ENCODE measurements around the gene SLC7A6OS.

Gene SLC7A6OS

DNA sequence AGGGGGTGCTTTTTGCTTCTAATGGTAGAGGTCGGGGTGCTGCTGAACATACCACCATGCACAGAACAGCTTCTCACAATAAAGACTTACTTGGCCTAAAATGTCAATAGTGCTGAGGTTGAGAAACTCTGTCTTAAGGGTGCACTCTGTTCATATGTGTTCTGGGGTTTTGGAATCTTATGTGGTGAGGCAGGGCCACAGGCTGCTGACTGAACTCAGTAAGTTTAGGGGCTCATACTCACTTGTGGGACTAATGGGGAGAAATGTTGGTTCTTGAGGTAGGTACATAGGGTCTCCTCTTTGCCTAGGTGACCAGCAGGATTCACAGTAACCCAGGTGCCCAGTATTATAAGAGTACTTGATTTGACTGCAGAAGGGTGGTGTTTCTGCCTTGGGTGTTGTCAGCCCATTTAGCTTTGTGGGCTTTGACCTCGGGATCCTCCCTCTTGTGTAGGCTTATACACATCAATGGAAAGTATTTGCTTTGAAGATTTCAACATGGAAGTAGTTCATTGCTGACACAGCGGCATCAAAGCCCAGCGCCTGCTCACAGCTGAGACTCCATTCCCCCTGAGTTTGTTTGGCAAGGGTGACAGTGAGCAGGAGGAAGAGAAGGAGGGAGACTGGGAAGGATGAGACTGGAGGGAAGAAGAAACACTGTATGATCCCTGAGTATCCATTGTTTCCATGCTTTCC, 29.2 kb downstream of the SLC7A6OS start:
- Histone ChIP-seq H3K27me3 (ENCODE audit: insufficient read depth, low read depth) (no peaks in the 10 kb centered on the region), H3K4me3 (IDR thresholded peaks at IDR 0.05; ENCODE audit: insufficient read depth, low read depth, low read length) (no peak overlapping the region), H3K9ac (no peak overlapping the region), H3K4me2 (no peak overlapping the region; the same call in 1 of the 2 replicates), H3K36me3 (ENCODE audit: insufficient read depth) (no peaks in the 10 kb centered on the region), H3K79me2 (ENCODE audit: insufficient read depth, low read depth) (peaks cover 24% of the 10 kb centered on the region; the same call in 1 of the 2 replicates), H3K4me1 (ENCODE audit: low read depth, poor library complexity, severe bottlenecking) (peaks cover 56% of the 10 kb centered on the region), H3K27ac (no peak overlapping the region), H2AFZ (ENCODE audit: low read depth) (no peak overlapping the region), H4K20me1 (ENCODE audit: insufficient read depth) (peaks cover 4% of the 10 kb centered on the region; the same call in 1 of the 2 replicates)
- TF ChIP-seq, protein P1, sequence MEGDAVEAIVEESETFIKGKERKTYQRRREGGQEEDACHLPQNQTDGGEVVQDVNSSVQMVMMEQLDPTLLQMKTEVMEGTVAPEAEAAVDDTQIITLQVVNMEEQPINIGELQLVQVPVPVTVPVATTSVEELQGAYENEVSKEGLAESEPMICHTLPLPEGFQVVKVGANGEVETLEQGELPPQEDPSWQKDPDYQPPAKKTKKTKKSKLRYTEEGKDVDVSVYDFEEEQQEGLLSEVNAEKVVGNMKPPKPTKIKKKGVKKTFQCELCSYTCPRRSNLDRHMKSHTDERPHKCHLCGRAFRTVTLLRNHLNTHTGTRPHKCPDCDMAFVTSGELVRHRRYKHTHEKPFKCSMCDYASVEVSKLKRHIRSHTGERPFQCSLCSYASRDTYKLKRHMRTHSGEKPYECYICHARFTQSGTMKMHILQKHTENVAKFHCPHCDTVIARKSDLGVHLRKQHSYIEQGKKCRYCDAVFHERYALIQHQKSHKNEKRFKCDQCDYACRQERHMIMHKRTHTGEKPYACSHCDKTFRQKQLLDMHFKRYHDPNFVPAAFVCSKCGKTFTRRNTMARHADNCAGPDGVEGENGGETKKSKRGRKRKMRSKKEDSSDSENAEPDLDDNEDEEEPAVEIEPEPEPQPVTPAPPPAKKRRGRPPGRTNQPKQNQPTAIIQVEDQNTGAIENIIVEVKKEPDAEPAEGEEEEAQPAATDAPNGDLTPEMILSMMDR (conservative IDR thresholded peaks at IDR 0.05; ENCODE audit: low read depth, low read length): no peak

DNA sequence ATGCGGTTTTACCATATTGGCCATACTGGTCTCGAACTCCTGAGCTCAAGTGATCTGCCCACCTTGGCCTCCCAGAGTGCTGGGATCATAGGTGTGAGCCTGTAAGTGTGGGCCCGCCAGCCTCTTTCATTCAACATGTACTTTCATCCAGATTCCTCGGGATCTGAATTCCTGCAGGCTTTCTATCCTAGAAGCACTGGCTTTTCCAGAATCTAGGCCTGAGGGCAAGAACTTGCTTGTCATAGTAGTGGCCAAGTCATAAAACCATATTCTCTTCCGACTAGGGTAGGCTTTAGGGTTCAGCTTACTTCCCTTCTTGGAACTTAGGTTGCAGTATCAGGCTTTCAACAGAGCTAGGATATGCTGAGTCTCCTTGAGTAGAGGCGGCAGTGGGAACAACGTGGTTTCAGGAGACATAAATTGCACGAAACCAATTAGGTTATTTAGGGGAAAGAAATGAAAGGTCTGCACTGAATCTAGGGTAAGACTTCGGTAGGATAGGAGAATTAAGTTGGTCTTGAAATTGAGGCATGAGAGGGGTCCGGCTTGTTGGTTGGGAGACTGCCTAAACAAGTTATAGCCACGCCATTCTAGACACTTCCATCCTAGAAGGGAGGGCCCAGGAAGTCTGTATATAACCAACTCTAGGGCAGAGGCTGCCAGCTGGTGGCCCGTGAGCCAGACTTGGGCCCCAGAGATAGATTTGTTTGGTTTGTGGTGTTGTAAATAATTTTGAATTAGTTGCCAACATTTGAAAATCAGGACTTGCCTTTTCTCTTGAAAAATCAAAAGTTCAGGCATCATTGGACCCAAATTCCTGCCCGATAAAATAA, 30.8 kb downstream of the SLC7A6OS start:
- Histone ChIP-seq H3K9ac (no peak overlapping the region), H3K27ac (no peak overlapping the region), H3K4me2 (no peak overlapping the region), H2AFZ (ENCODE audit: low read depth) (no peak overlapping the region), H3K4me1 (ENCODE audit: low read depth, poor library complexity, severe bottlenecking) (peaks cover 59% of the 10 kb centered on the region), H4K20me1 (ENCODE audit: insufficient read depth) (peaks cover under 1% of the 10 kb centered on the region; the same call in 1 of the 2 replicates), H3K79me2 (ENCODE audit: insufficient read depth, low read depth) (peaks cover 20% of the 10 kb centered on the region; the same call in 1 of the 2 replicates), H3K27me3 (ENCODE audit: insufficient read depth, low read depth) (no peaks in the 10 kb centered on the region), H3K36me3 (ENCODE audit: insufficient read depth) (no peaks in the 10 kb centered on the region), H3K4me3 (IDR thresholded peaks at IDR 0.05; ENCODE audit: insufficient read depth, low read depth, low read length) (no peak overlapping the region)
- TF ChIP-seq, protein P1 (conservative IDR thresholded peaks at IDR 0.05; ENCODE audit: low read depth, low read length): no peak

DNA sequence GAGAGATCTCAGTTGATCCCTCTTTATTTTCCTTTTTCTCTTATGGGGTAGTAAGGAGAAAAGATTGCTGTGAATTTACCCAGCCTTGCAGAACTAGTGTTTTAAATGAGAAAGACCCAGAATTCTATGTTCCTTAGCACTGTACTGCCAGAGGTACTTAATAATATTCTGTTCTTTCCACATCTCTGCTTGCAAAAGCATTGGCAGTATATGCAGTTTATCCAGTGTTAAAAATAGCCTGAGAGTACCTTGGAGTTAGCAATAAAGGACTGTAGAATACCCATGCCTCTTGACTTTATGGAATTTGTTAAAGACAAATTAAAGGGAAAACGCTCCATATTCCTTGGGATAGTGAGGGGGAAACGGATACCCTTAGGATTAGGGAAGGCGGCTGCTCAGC, 34.5 kb downstream of the SLC7A6OS start:
- Histone ChIP-seq H3K27me3 (ENCODE audit: insufficient read depth, low read depth) (no peaks in the 10 kb centered on the region), H2AFZ (ENCODE audit: low read depth) (no peak overlapping the region), H3K4me1 (ENCODE audit: low read depth, poor library complexity, severe bottlenecking) (peaks cover 57% of the 10 kb centered on the region), H3K27ac (no peak overlapping the region), H3K4me2 (no peak overlapping the region), H3K9ac (no peak overlapping the region), H3K36me3 (ENCODE audit: insufficient read depth) (no peaks in the 10 kb centered on the region), H3K4me3 (IDR thresholded peaks at IDR 0.05; ENCODE audit: insufficient read depth, low read depth, low read length) (no peak overlapping the region), H3K79me2 (ENCODE audit: insufficient read depth, low read depth) (peaks cover 48% of the 10 kb centered on the region), H4K20me1 (ENCODE audit: insufficient read depth) (peaks cover 7% of the 10 kb centered on the region; the same call in 1 of the 2 replicates)
- TF ChIP-seq, protein P1 (conservative IDR thresholded peaks at IDR 0.05; ENCODE audit: low read depth, low read length): no peak

DNA sequence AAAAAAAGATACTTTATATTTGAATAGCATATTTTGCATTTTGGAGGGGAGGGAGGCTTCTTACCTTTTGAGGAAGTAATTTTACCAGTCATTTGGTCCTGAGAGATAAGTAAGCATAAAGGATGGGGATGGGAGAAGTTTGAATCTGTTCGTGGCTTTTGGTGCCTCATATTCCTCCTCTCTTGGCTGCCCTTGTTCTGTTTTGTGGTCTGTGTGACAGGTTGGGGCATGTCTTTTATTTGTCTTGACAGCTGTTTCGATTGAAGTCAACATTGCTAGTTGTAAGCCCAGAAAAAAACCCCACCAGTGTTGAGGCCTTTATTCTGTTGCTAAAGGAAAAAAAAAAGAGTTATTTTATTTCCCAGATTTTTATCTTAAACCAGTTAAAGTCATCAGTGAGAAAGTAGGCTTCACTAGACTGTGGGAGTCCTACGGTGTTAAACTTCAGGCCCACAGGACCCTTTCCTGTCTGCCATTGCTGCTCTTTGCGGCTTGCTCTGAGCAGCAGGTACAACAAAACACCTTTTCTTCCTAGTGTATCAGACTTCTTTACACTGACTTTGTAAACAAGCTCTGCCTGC, 35.0 kb downstream of the SLC7A6OS start:
- Histone ChIP-seq H3K36me3 (ENCODE audit: insufficient read depth) (peaks cover 3% of the 10 kb centered on the region; the same call in 1 of the 2 replicates), H3K4me3 (IDR thresholded peaks at IDR 0.05; ENCODE audit: insufficient read depth, low read depth, low read length) (no peak overlapping the region), H2AFZ (ENCODE audit: low read depth) (no peak overlapping the region), H3K4me1 (ENCODE audit: low read depth, poor library complexity, severe bottlenecking) (peaks cover 57% of the 10 kb centered on the region), H3K79me2 (ENCODE audit: insufficient read depth, low read depth) (peaks cover 49% of the 10 kb centered on the region), H3K9ac (no peak overlapping the region), H3K27me3 (ENCODE audit: insufficient read depth, low read depth) (no peaks in the 10 kb centered on the region), H3K27ac (peak overlapping the region; percentile 5; the same call in 1 of the 2 replicates), H3K4me2 (no peak overlapping the region; the same call in 1 of the 2 replicates), H4K20me1 (ENCODE audit: insufficient read depth) (peaks cover 12% of the 10 kb centered on the region; the same call in 1 of the 2 replicates)
- TF ChIP-seq, protein P1 (conservative IDR thresholded peaks at IDR 0.05; ENCODE audit: low read depth, low read length): no peak

Measured in KMS-11 (cell line).